A673 (cell line): Measurements from ENCODE around the gene MED12L. TPM values are rescaled to one million over a fixed set of nuclear protein-coding genes. Genes with fewer than 3 reads are reported as not detected.

ENCODE experiments used
- BruUV-seq: library from RNA; stranded (reverse); fragments of 400-500 nt; replicated peaks from 2 replicates; lab custom pipeline; 2021; lab: Mats Ljungman, UMichigan
- CTCF ChIA-PET: fragments of 300-600 bp; sonication (Branson Sonifier 250); formaldehyde crosslinking; loops from one replicate; lab custom pipeline; 2022; ENCODE audit warnings: antibody characterized with exemption; lab: Charles Lee
- POLR2A ChIA-PET: fragments of 300-600 bp; sonication (Branson Sonifier 250); formaldehyde crosslinking; loops from one replicate; lab custom pipeline; 2022; ENCODE audit warnings: antibody characterized with exemption; ENCODE audit not compliant: low non-redundant PET; lab: Charles Lee
- DNase-seq: peaks from one replicate; pipeline ENCODE4 v3.0.0-alpha.2; 2015; ENCODE audit warnings: low spot score
- H3K27ac ChIP-seq: fragments of 200-600 bp; sonication (generic); 2 replicates; pipeline ENCODE4 v1.5.1; 2016; ENCODE audit warnings: mixed run types, low read depth, mild to moderate bottlenecking, mixed read lengths, antibody characterized with exemption, low read length; ENCODE audit not compliant: poor library complexity, severe bottlenecking
- H3K27me3 ChIP-seq: fragments of 200-600 bp; sonication (generic); replicated peaks from 2 replicates; pipeline ENCODE4 v1.6.1; 2017; ENCODE audit warnings: mixed run types, low read depth, mild to moderate bottlenecking, mixed read lengths, antibody characterized with exemption, low read length; ENCODE audit not compliant: insufficient read depth, poor library complexity
- H3K36me3 ChIP-seq: fragments of 200-600 bp; sonication (generic); 2 replicates; pipeline ENCODE4 v1.6.1; 2016; ENCODE audit warnings: mixed run types, mild to moderate bottlenecking, mixed read lengths, antibody characterized with exemption, low read length; ENCODE audit not compliant: insufficient read depth, poor library complexity, severe bottlenecking
- H3K4me1 ChIP-seq: fragments of 200-600 bp; sonication (generic); 2 replicates; pipeline ENCODE4 v1.6.1; 2017; ENCODE audit warnings: mixed run types, mild to moderate bottlenecking, mixed read lengths, antibody characterized with exemption, low read length; ENCODE audit not compliant: insufficient read depth, poor library complexity, severe bottlenecking
- H3K4me3 ChIP-seq: fragments of 200-600 bp; sonication (generic); 2 replicates; pipeline ENCODE4 v1.5.1; 2016; ENCODE audit warnings: low read depth, mixed run types, mild to moderate bottlenecking, mixed read lengths, low read length; ENCODE audit not compliant: poor library complexity, severe bottlenecking
- H3K9me3 ChIP-seq: fragments of 200-600 bp; sonication (generic); 2 replicates; pipeline ENCODE4 v1.6.1; 2016; ENCODE audit warnings: mixed run types, low read depth, mild to moderate bottlenecking, mixed read lengths, antibody characterized with exemption, low read length; ENCODE audit not compliant: poor library complexity, severe bottlenecking
- EZH2 ChIP-seq: fragments of 200-600 bp; sonication (generic); IDR thresholded peaks from 2 replicates; pipeline ENCODE4 v1.6.1; 2017; ENCODE audit warnings: borderline replicate concordance, low read depth, mild to moderate bottlenecking, mixed read lengths, antibody characterized with exemption, low read length; ENCODE audit not compliant: poor library complexity, severe bottlenecking
- intact Hi-C: fragments of 100-400 bp; cut with micrococcal nuclease; formaldehyde crosslinking; loops from one replicate; pipeline ENCODE4 v1.10.0; 2022; ENCODE audit not compliant: unreplicated experiment
- total RNA-seq: library from RNA; stranded (reverse); gene quantifications from 2 replicates; pipeline ENCODE4 v1.2.3, GENCODE V29; 2021
- TF ChIP-seq, protein P1 (sequence below): fragments of 300-800, 200-600 bp; sonication (generic); conservative IDR thresholded peaks from 2 replicates; pipeline ENCODE4 v1.5.1; 2017; ENCODE audit warnings: low read depth, mild to moderate bottlenecking, antibody characterized with exemption, low read length, moderate library complexity, mixed read lengths

MED12L gene
- total RNA-seq, 1 experiment from 2014 or later: 0.71 TPM

DNA sequence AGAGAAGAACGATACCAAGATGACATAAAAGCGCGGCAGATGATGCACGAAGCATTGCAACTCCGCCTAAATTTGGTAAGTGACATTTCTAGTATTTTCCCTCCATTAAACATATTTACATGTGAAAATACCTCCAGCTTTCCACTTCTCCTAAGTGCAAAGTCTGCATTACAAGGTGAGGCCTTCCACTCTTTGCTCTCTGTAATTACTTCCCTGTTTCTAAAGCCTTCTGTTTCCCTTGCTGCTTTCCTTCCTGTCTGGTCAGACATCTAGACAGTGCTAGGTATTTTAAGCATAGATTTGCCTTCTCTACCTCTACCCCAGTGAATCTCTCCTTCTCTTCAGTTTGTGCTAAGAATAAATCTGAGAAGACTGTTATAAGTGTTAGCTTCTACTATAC is 297.2 kb downstream of the MED12L start:
- H3K4me3 ChIP-seq: no peak overlapping the region
- H3K4me1 ChIP-seq: peaks cover 28% of the 10 kb centered on the region
- no peak overlapping the region for H3K27ac ChIP-seq
- intact Hi-C loops: no loop called here
- BruUV-seq: no TSS peak
- TF ChIP-seq, protein P1, sequence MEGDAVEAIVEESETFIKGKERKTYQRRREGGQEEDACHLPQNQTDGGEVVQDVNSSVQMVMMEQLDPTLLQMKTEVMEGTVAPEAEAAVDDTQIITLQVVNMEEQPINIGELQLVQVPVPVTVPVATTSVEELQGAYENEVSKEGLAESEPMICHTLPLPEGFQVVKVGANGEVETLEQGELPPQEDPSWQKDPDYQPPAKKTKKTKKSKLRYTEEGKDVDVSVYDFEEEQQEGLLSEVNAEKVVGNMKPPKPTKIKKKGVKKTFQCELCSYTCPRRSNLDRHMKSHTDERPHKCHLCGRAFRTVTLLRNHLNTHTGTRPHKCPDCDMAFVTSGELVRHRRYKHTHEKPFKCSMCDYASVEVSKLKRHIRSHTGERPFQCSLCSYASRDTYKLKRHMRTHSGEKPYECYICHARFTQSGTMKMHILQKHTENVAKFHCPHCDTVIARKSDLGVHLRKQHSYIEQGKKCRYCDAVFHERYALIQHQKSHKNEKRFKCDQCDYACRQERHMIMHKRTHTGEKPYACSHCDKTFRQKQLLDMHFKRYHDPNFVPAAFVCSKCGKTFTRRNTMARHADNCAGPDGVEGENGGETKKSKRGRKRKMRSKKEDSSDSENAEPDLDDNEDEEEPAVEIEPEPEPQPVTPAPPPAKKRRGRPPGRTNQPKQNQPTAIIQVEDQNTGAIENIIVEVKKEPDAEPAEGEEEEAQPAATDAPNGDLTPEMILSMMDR: no peak
- TF ChIP-seq EZH2: no peak
- no peaks in the 10 kb centered on the region for H3K27me3 ChIP-seq
- no peak for DNase-seq
- no peaks in the 10 kb centered on the region for H3K9me3 ChIP-seq
- CTCF ChIA-PET: no interaction called here
- POLR2A ChIA-PET: no interaction called here
- H3K36me3 ChIP-seq: no peaks in the 10 kb centered on the region

DNA sequence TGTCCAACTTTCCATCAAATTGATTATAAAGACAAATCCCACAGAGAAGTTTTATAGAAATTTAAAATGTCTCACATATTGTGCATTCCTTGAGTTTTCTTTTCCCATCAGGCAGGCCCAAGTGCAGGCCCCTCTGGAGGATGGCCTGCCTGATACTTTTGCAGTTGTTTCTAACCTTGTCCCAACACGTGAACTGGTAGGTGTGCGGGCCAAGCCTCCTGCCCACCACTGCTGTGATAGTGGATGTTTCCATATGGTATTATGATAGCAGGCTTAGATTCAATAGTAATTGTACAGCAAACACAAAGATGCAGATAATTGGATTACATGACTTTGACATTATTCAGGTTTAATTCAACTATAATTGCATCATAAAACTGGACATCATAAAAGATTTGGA is 297.6 kb downstream of the MED12L start:
- no peaks in the 10 kb centered on the region for H3K9me3 ChIP-seq
- intact Hi-C loops: no loop called here
- H3K27me3 ChIP-seq: no peaks in the 10 kb centered on the region
- no peaks in the 10 kb centered on the region for H3K36me3 ChIP-seq
- POLR2A ChIA-PET: no interaction called here
- no peak overlapping the region for H3K4me3 ChIP-seq
- H3K27ac ChIP-seq: no peak overlapping the region
- CTCF ChIA-PET: no interaction called here
- TF ChIP-seq, protein P1: no peak
- no peak for TF ChIP-seq EZH2
- BruUV-seq: no TSS peak
- peaks cover 28% of the 10 kb centered on the region for H3K4me1 ChIP-seq
- no peak for DNase-seq

GRCh38 chr3:151383956-151384355 is 298.5 kb downstream of the MED12L start:
- no peaks in the 10 kb centered on the region for H3K27me3 ChIP-seq
- no peaks in the 10 kb centered on the region for H3K9me3 ChIP-seq
- H3K36me3 ChIP-seq: no peaks in the 10 kb centered on the region
- H3K4me3 ChIP-seq: no peak overlapping the region
- no peak for TF ChIP-seq EZH2
- TF ChIP-seq, protein P1: no peak
- intact Hi-C loops: no loop called here
- no TSS peak for BruUV-seq
- peak; percentile 17 for DNase-seq
- H3K4me1 ChIP-seq: peaks cover 28% of the 10 kb centered on the region
- CTCF ChIA-PET: no interaction called here
- no peak overlapping the region for H3K27ac ChIP-seq
- POLR2A ChIA-PET: no interaction called here
